A673 (cell line): Measurements from ENCODE around the gene CYTH4.

Experiments
- CTCF ChIP-seq: fragments of 300-800, 200-600 bp; sonication (generic); conservative IDR thresholded peaks from 2 replicates; pipeline ENCODE4 v1.5.1; 2017; ENCODE audit warnings: low read depth, mild to moderate bottlenecking, antibody characterized with exemption, low read length, moderate library complexity, mixed read lengths
- EZH2 ChIP-seq: fragments of 200-600 bp; sonication (generic); IDR thresholded peaks from 2 replicates; pipeline ENCODE4 v1.6.1; 2017; ENCODE audit warnings: borderline replicate concordance, low read depth, mild to moderate bottlenecking, mixed read lengths, antibody characterized with exemption, low read length; ENCODE audit not compliant: poor library complexity, severe bottlenecking

- TF ChIP-seq CTCF = no peak
- no peak for TF ChIP-seq EZH2
Measured at GRCh38 chr22:37345863-37346504, 63.7 kb downstream of the CYTH4 start.
